SK-N-SH (cell line): ENCODE data around the gene ZBTB46. TPM values are rescaled to one million over a fixed set of nuclear protein-coding genes. Genes with fewer than 3 reads are reported as not detected.

Experiments
- CTCF ChIA-PET: fragments of 300-600, 350-600 bp; formaldehyde crosslinking; extraction: SDS; loops from one replicate; lab custom pipeline; 2021; lab: Yijun Ruan, JAX
- POLR2A ChIA-PET: fragments of 350-600 bp; sonication (Branson Sonifier 250); formaldehyde crosslinking; extraction: SDS; loops from one replicate; lab custom pipeline; 2020; ENCODE audit warnings: antibody characterized with exemption, inconsistent platforms; lab: Yijun Ruan, JAX
- DNase-seq: peaks from one replicate; pipeline ENCODE4 v3.0.0; 2012
- H2AFZ ChIP-seq: fragments of 200-600 bp; sonication (generic); 2 replicates; pipeline ENCODE4 v1.8.1; 2016; ENCODE audit warnings: antibody characterized with exemption, mild to moderate bottlenecking, low read depth
- H3F3A ChIP-seq: fragments of 200-600 bp; sonication (generic); replicated peaks from 2 replicates; pipeline ENCODE3; 2016; ENCODE audit warnings: antibody characterized with exemption, mild to moderate bottlenecking; ENCODE audit not compliant: insufficient read depth
- H3K27ac ChIP-seq, 2 experiments: fragments of 200-500 bp in 1 of 2; fragments of 200-600 bp in 1 of 2; sonication (Bioruptor generic) in 1 of 2; sonication (generic), shearing (Covaris generic) in 1 of 2; 2 replicates each; pipeline versions ENCODE4 v1.5.1 to v1.6.1; 2014 to 2016; ENCODE audit warnings: low read depth in 2 of 2, inconsistent platforms in 1 of 2, low read length in 1 of 2, mild to moderate bottlenecking in 1 of 2, mixed read lengths in 1 of 2
- H3K27me3 ChIP-seq: fragments of 200-600 bp; sonication (generic), shearing (Covaris generic); 2 replicates; pipeline ENCODE4 v1.6.1; 2016; ENCODE audit warnings: mixed run types; ENCODE audit not compliant: insufficient read depth
- H3K36me3 ChIP-seq, 2 experiments: fragments of 200-500 bp in 1 of 2; fragments of 200-600 bp in 1 of 2; sonication (Bioruptor generic) in 1 of 2; sonication (generic) in 1 of 2; replicated peaks in 1 of 2; 2 replicates each; pipeline versions ENCODE3 to v1.5.1; 2014 to 2016; ENCODE audit warnings: low read length in 1 of 2, mild to moderate bottlenecking in 1 of 2; ENCODE audit not compliant: insufficient read depth in 2 of 2, control insufficient read depth in 1 of 2
- H3K4me1 ChIP-seq, 2 experiments: fragments of 200-500 bp in 1 of 2; fragments of 200-600 bp in 1 of 2; sonication (Bioruptor generic) in 1 of 2; sonication (generic), shearing (Covaris generic) in 1 of 2; 2 replicates each; pipeline versions ENCODE4 v1.5.1 to v1.6.1; 2014 to 2016; ENCODE audit warnings: low read depth in 1 of 2, low read length in 1 of 2, mixed run types in 1 of 2; ENCODE audit not compliant: insufficient read depth in 2 of 2, control insufficient read depth in 1 of 2
- H3K4me2 ChIP-seq: fragments of 200-600 bp; sonication (generic), shearing (Covaris generic); 2 replicates; pipeline ENCODE4 v1.6.1; 2017; ENCODE audit warnings: mixed run types
- H3K4me3 ChIP-seq, 2 experiments: fragments of 200-500 bp in 1 of 2; fragments of 200-600 bp in 1 of 2; sonication (Bioruptor generic) in 1 of 2; sonication (generic), shearing (Covaris generic) in 1 of 2; 2 replicates each; pipeline versions ENCODE4 v1.5.1 to v1.8.1; 2014 to 2016; ENCODE audit warnings: low read depth in 2 of 2, inconsistent platforms in 1 of 2, low read length in 1 of 2, mild to moderate bottlenecking in 1 of 2, mixed read lengths in 1 of 2, moderate library complexity in 1 of 2
- H3K79me2 ChIP-seq: fragments of 200-600 bp; sonication (generic); 2 replicates; pipeline ENCODE4 v1.8.1; 2017; ENCODE audit warnings: mild to moderate bottlenecking; ENCODE audit not compliant: insufficient read depth
- H3K9ac ChIP-seq: fragments of 200-600 bp; sonication (generic); 2 replicates; pipeline ENCODE4 v1.6.1; 2017; ENCODE audit warnings: mixed run types
- H3K9me2 ChIP-seq: fragments of 200-600 bp; sonication (generic); 2 replicates; pipeline ENCODE4 v1.6.1; 2017; ENCODE audit warnings: mixed run types
- H3K9me3 ChIP-seq: fragments of 200-600 bp; sonication (generic); 2 replicates; pipeline ENCODE4 v1.6.1; 2017; ENCODE audit warnings: mixed run types, mild to moderate bottlenecking, moderate library complexity
- H4K20me1 ChIP-seq: fragments of 200-600 bp; sonication (generic); 2 replicates; pipeline ENCODE4 v1.6.1; 2017; ENCODE audit warnings: mild to moderate bottlenecking, mixed run types; ENCODE audit not compliant: insufficient read depth
- CHD2 ChIP-seq: fragments of 150-350 bp; IDR thresholded peaks from 2 replicates; pipeline ENCODE4 v1.6.1; 2018; ENCODE audit warnings: low read length; ENCODE audit not compliant: partially characterized antibody
- EP300 ChIP-seq, 2 experiments: IDR thresholded peaks; 2 replicates each; pipeline versions ENCODE4 v1.4.0 to v1.6.1; 2012; ENCODE audit warnings: borderline replicate concordance in 1 of 2, low read depth in 1 of 2, low read length in 1 of 2
- EZH2phosphoT487 ChIP-seq: fragments of 200-600 bp; sonication (generic); IDR thresholded peaks from 2 replicates; pipeline ENCODE4 v1.6.1; 2017; ENCODE audit warnings: low read depth, mixed run types, mild to moderate bottlenecking, antibody characterized with exemption, moderate library complexity, borderline replicate concordance
- FOSL2 ChIP-seq: IDR thresholded peaks from 2 replicates; pipeline ENCODE4 v1.4.0; 2012; ENCODE audit warnings: low read depth, mild to moderate bottlenecking, moderate library complexity, borderline replicate concordance
- FOXM1 ChIP-seq: IDR thresholded peaks from 2 replicates; pipeline ENCODE4 v1.4.0; 2012; ENCODE audit warnings: low read depth, mild to moderate bottlenecking
- GABPA ChIP-seq: IDR thresholded peaks from 2 replicates; pipeline ENCODE4 v1.4.0; 2012; ENCODE audit warnings: low read depth, mild to moderate bottlenecking
- GATA2 ChIP-seq: sonication (generic); formaldehyde crosslinking; IDR thresholded peaks from 2 replicates; pipeline ENCODE4 v1.5.0; 2020; ENCODE audit warnings: mild to moderate bottlenecking, missing genetic modification reagents
- JUND ChIP-seq: IDR thresholded peaks from 2 replicates; pipeline ENCODE4 v1.4.0; 2012
- MEF2A ChIP-seq: IDR thresholded peaks from 2 replicates; pipeline ENCODE4 v1.4.0; 2012; ENCODE audit warnings: low read depth, borderline replicate concordance
- MXI1 ChIP-seq: IDR thresholded peaks from 2 replicates; pipeline ENCODE4 v1.6.1; 2012; ENCODE audit warnings: mild to moderate bottlenecking, low read depth, low read length, improper control_type of control experiment
- NFIC ChIP-seq: IDR thresholded peaks from 2 replicates; pipeline ENCODE4 v1.4.0; 2012; ENCODE audit warnings: borderline replicate concordance
- PBX3 ChIP-seq: IDR thresholded peaks from 2 replicates; pipeline ENCODE4; 2012
- RAD21 ChIP-seq: IDR thresholded peaks from 2 replicates; pipeline ENCODE4 v1.6.1; 2012; ENCODE audit warnings: mild to moderate bottlenecking, low read length
- RXRA ChIP-seq: IDR thresholded peaks from 2 replicates; pipeline ENCODE4 v1.4.0; 2012; ENCODE audit warnings: low read depth, mild to moderate bottlenecking, borderline replicate concordance
- SIN3A ChIP-seq: IDR thresholded peaks from 2 replicates; pipeline ENCODE4 v1.6.1; 2012; ENCODE audit warnings: low read depth, mild to moderate bottlenecking, low read length, moderate library complexity, borderline replicate concordance
- TAF1 ChIP-seq: IDR thresholded peaks from 2 replicates; pipeline ENCODE4 v1.6.1; 2012; ENCODE audit warnings: low read depth, mild to moderate bottlenecking, low read length, moderate library complexity, borderline replicate concordance
- USF1 ChIP-seq: IDR thresholded peaks from 2 replicates; pipeline ENCODE4 v1.4.0; 2012; ENCODE audit warnings: low read depth, borderline replicate concordance
- USF2 ChIP-seq: fragments of 150-350 bp; IDR thresholded peaks from 2 replicates; pipeline ENCODE4 v1.6.1; 2017; ENCODE audit warnings: antibody characterized with exemption, low read length, low read depth, borderline replicate concordance
- WGBS: methylation state at CpG from one replicate; pipeline ENCODE4 v1.1.6; 2017; ENCODE audit warnings: low lambda C conversion rate; 5-methylcytosine and 5-hydroxymethylcytosine counted together
- polyA plus RNA-seq, 3 experiments: library from polyadenylated mRNA; depleted of rRNA; stranded (reverse); fragments of >200 nt; gene quantifications; 2 replicates each; pipeline ENCODE4 v1.2.3, GENCODE V29; 2012

Gene ZBTB46
- polyA plus RNA-seq, 1 of the 3 experiments (the other 2 are of a cell fraction): 0.15 TPM

GRCh38 chr20:63835021-63835858 is 4.2 kb upstream of the ZBTB46 start (continued):
- TF ChIP-seq EZH2phosphoT487: no peak
- TF ChIP-seq PBX3: peak; percentile 95
- TF ChIP-seq, all 33 proteins: peak for 5

- Histone ChIP-seq H3K9me3 (no peaks in the 10 kb centered on the region), H3K36me3 (no peaks in the 10 kb centered on the region), H3K9me2 (no peaks in the 10 kb centered on the region), H3K27ac (peak overlapping the region in 1 of 2 experiments; percentile 25; a peak in 1 of 4 replicates), H3K4me2 (peak overlapping the region; percentile 55), H3K79me2 (no peaks in the 10 kb centered on the region), H2AFZ (0 out of 2 replicates have a peak overlapping the region, but pooled peaks have one; percentile 35), H3K9ac (no peak overlapping the region), H4K20me1 (no peaks in the 10 kb centered on the region), H3K4me1 (peaks cover 5 to 23% of the 10 kb centered on the region in 2 experiments; a peak in 2 of 4 replicates), H3F3A (peaks cover 4% of the 10 kb centered on the region), H3K4me3 (no peak overlapping the region), H3K27me3 (no peaks in the 10 kb centered on the region)
- 95% methylated on average over 5 of the region's 9 CpGs for WGBS
- ChIA-PET CTCF (interaction anchor here (0.7 to 2.3 kb wide), 5 partner anchors 18 to 255 kb away, joined by 3 to 9 read pairs (median 4); no protein-coding TSS in a partner anchor), POLR2A (no interaction called here)
- no peak for TF ChIP-seq FOXM1
- no peak for TF ChIP-seq PBX3
- TF ChIP-seq RAD21: no peak
- TF ChIP-seq EP300 (IDR thresholded peaks at IDR 0.05; ENCODE audit: borderline replicate concordance in 1 of 2, low read depth in 1 of 2, low read length in 1 of 2): no peak
- TF ChIP-seq FOSL2: no peak
- no peak for TF ChIP-seq RXRA
- no peak for TF ChIP-seq TAF1
- no peak for TF ChIP-seq USF1
- no peak for TF ChIP-seq SIN3A
- TF ChIP-seq MEF2A: no peak
- TF ChIP-seq GATA2 (CRISPR knock-in tag): no peak
- no peak for TF ChIP-seq CHD2
- no peak for TF ChIP-seq JUND
- no peak for TF ChIP-seq USF2
- no peak for TF ChIP-seq NFIC
- no peak for TF ChIP-seq MXI1
- TF ChIP-seq GABPA: no peak
- no peak for DNase-seq
These were observed 3.4 kb upstream of the ZBTB46 start for GRCh38 chr20:63834491-63834880.
